Thyroid gland (tissue), 4 donors: ENCODE results near the gene IFT43.

ENCODE experiments used
- POLR2A ChIP-seq, 2 donors: fragments of 450-650 bp; IDR thresholded peaks; one replicate each; pipeline ENCODE4 v1.6.1; 2017; ENCODE audit warnings: antibody characterized with exemption in 2 of 2, mild to moderate bottlenecking in 2 of 2, moderate library complexity in 1 of 2
- TF ChIP-seq, protein P1 (sequence below), 6 experiments: fragments of 200-600 bp in 3 of 6; fragments of 450-650 bp in 3 of 6; sonication (generic) in 3 of 6; IDR thresholded peaks; one replicate each; pipeline ENCODE4 v1.5.1; 2016 to 2019; ENCODE audit warnings: antibody characterized with exemption in 6 of 6, mild to moderate bottlenecking in 2 of 6, inconsistent platforms in 1 of 6, moderate library complexity in 1 of 6

DNA sequence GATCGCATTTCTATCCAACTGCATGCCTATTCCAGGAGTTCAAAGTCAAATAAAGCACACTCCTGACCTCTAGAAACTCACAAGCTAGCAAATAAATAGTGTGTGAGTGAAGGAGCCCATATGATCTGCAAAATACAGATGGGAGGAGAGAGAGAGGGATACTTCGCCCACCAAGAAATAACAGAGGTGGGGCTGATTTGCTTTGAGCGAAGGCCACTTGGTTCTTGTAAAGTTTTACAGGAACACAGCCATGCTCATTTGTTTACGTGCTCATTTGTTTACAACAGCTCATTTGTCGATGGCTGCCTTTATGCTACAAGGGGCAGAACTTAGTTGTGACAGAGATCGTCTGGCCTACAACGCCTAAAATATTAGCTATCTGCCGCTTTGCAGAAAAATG lies 102.8 kb downstream of the IFT43 start:
- TF ChIP-seq, protein P1, sequence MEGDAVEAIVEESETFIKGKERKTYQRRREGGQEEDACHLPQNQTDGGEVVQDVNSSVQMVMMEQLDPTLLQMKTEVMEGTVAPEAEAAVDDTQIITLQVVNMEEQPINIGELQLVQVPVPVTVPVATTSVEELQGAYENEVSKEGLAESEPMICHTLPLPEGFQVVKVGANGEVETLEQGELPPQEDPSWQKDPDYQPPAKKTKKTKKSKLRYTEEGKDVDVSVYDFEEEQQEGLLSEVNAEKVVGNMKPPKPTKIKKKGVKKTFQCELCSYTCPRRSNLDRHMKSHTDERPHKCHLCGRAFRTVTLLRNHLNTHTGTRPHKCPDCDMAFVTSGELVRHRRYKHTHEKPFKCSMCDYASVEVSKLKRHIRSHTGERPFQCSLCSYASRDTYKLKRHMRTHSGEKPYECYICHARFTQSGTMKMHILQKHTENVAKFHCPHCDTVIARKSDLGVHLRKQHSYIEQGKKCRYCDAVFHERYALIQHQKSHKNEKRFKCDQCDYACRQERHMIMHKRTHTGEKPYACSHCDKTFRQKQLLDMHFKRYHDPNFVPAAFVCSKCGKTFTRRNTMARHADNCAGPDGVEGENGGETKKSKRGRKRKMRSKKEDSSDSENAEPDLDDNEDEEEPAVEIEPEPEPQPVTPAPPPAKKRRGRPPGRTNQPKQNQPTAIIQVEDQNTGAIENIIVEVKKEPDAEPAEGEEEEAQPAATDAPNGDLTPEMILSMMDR (IDR thresholded peaks at IDR 0.05) = no peak
- no peak for TF ChIP-seq POLR2A (IDR thresholded peaks at IDR 0.05)
